Measurements from ENCODE around the gene MEIS3.

DNA sequence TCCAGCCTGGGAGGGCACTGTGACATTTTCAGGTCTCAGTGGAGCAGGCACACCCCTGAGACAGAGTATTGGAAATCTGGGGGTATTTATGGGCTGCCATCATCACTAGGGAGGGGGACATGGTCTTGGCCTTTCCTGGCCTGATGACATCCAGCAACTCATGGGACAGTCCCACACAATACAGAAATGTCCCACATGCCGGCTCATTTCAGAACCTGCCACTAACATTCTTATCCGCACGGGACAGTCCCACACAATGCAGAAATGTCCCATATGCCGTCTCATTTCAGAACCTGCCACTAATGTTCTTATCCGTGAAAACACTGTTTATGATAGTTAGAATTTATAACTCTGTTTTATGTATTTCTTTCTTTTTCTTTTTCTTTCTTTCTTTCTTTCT, 42.5 kb upstream of the MEIS3 start:
- TF ChIP-seq, protein P1, sequence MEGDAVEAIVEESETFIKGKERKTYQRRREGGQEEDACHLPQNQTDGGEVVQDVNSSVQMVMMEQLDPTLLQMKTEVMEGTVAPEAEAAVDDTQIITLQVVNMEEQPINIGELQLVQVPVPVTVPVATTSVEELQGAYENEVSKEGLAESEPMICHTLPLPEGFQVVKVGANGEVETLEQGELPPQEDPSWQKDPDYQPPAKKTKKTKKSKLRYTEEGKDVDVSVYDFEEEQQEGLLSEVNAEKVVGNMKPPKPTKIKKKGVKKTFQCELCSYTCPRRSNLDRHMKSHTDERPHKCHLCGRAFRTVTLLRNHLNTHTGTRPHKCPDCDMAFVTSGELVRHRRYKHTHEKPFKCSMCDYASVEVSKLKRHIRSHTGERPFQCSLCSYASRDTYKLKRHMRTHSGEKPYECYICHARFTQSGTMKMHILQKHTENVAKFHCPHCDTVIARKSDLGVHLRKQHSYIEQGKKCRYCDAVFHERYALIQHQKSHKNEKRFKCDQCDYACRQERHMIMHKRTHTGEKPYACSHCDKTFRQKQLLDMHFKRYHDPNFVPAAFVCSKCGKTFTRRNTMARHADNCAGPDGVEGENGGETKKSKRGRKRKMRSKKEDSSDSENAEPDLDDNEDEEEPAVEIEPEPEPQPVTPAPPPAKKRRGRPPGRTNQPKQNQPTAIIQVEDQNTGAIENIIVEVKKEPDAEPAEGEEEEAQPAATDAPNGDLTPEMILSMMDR (IDR thresholded peaks at IDR 0.05), result no peak
- TF ChIP-seq POLR2A (IDR thresholded peaks at IDR 0.05), result no peak

All from right lobe of liver (tissue), 4 donors.